Lung (tissue), 12 donors: ENCODE results near the gene CYB561D1. TPM values are rescaled to one million over a fixed set of nuclear protein-coding genes. Genes with fewer than 3 reads are reported as not detected.
A peak's percentile ranks its signal among the peaks of the same experiment; 100 is the strongest.

ENCODE experiments used
- ATAC-seq: fragments of 200-7000 bp; cut with Tn5 transposase; one replicate; pipeline ENCODE4 v1.9.1; 2020; ENCODE audit warnings: moderate number of reproducible peaks; ENCODE audit not compliant: insufficient read depth, low FRiP score
- DNase-seq, 3 donors: peaks; one replicate each; pipeline ENCODE4 v3.0.0-alpha.2; 2013 to 2017
- H3K27ac ChIP-seq, 2 donors: one replicate each; pipeline ENCODE4 v1.5.1; 2013; ENCODE audit warnings: mild to moderate bottlenecking in 2 of 2, moderate library complexity in 2 of 2, control low read depth in 1 of 2, inconsistent platforms in 1 of 2, low read depth in 1 of 2, low read length in 1 of 2
- H3K27me3 ChIP-seq, 3 donors: one replicate each; pipeline ENCODE4 v1.5.1; 2013; ENCODE audit warnings: low read length in 2 of 3; ENCODE audit not compliant: control insufficient read depth in 3 of 3, insufficient read depth in 3 of 3
- H3K36me3 ChIP-seq, 4 donors: one replicate each; pipeline ENCODE4 v1.5.1; 2013; ENCODE audit warnings: low read length in 4 of 4, mild to moderate bottlenecking in 1 of 4, moderate library complexity in 1 of 4; ENCODE audit not compliant: control insufficient read depth in 4 of 4, insufficient read depth in 4 of 4
- H3K4me1 ChIP-seq, 5 donors: one replicate each; pipeline ENCODE4 v1.5.1; 2013; ENCODE audit warnings: low read length in 5 of 5, mild to moderate bottlenecking in 2 of 5, moderate library complexity in 1 of 5; ENCODE audit not compliant: control insufficient read depth in 5 of 5, insufficient read depth in 5 of 5
- H3K4me3 ChIP-seq: one replicate; pipeline ENCODE4 v1.5.1; 2013; ENCODE audit warnings: mild to moderate bottlenecking, control low read depth, moderate library complexity
- H3K9ac ChIP-seq, 2 donors: one replicate each; pipeline ENCODE4 v1.5.1; 2013; ENCODE audit warnings: low read length in 2 of 2, control low read depth in 1 of 2; ENCODE audit not compliant: insufficient read depth in 1 of 2
- H3K9me3 ChIP-seq, 4 donors: one replicate each; pipeline ENCODE4 v1.5.1; 2013; ENCODE audit warnings: low read length in 3 of 4, mild to moderate bottlenecking in 1 of 4, moderate library complexity in 1 of 4; ENCODE audit not compliant: control insufficient read depth in 4 of 4, insufficient read depth in 3 of 4
- WGBS, 2 donors: extraction: QIAGEN DNeasy Blood & Tissue Kit; methylation state at CpG; one replicate each; pipeline ENCODE4 v1.1.7; 2013; 5-methylcytosine and 5-hydroxymethylcytosine counted together
- polyA plus RNA-seq, 2 donors: library from polyadenylated mRNA; stranded (reverse); fragments of 200-250 nt; gene quantifications; one replicate each; pipeline ENCODE4 v1.2.1, GENCODE V29; 2013
- total RNA-seq, 2 donors: library from RNA; depleted of rRNA in 1 of 2; stranded (reverse); fragments of >200 nt in 1 of 2; gene quantifications; one replicate each; pipeline ENCODE4 v1.2.1, GENCODE V29; 2014 to 2021
- TF ChIP-seq, protein P1 (sequence below): IDR thresholded peaks from 2 replicates; pipeline ENCODE4 v1.5.1; 2012; ENCODE audit warnings: mild to moderate bottlenecking; ENCODE audit errors: control extremely low read depth, extremely low read depth
- donor health status: control.
- donor health status: control.
- donor health status: Bipolar disorder and iron deficiency.
- donor health status: healthy.
- donor health status: DM: yes; HTN: yes; CAD: no.

The CYB561D1 gene
- total and polyA plus RNA-seq, 4 donors = 3.4 to 13.6 (median 6.2) TPM

DNA sequence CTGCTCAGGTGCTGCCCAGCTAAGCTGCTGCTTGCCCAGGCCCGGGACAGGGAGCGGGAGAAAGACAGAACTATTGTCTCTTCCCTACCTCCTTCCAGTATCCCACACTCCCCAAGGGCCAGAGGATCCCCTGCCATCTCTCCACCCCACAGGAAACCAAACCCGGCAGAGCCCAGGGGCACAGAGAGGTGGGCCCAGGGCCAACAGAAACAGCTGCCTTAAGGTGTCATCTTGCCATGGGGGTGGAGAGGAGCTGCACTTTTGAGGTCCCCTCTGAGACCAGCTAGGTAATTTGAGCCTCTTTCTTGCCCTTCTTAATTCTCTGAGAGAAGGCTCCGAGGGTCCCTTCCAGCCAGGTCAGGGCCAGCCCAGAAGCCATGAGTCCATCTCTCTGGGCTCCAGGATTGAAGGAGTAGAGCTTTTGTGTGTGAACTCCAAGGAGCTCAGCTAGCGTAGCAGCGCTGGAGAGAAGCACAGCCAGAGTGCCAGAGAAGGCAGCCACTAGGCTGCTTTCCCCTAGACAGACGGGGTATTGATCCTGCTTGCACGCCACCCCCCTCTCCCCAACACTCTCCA, 36.1 kb downstream of the CYB561D1 start:
- H3K9me3 ChIP-seq = no peaks in the 10 kb centered on the region
- no peak overlapping the region for H3K27ac ChIP-seq
- 72 to 80% methylated on average over 8 of the region's 8 CpGs for WGBS, 2 donors
- H3K9ac ChIP-seq = peak overlapping the region in 1 of 2 donors; percentile 17
- DNase-seq = peak in 1 of 3 donors; percentile 29
- no peak overlapping the region for H3K4me3 ChIP-seq
- H3K4me1 ChIP-seq = peaks cover 0 to 25% (median 12%) of the 10 kb centered on the region in 5 donors
- no peaks in the 10 kb centered on the region for H3K36me3 ChIP-seq
- TF ChIP-seq, protein P1, sequence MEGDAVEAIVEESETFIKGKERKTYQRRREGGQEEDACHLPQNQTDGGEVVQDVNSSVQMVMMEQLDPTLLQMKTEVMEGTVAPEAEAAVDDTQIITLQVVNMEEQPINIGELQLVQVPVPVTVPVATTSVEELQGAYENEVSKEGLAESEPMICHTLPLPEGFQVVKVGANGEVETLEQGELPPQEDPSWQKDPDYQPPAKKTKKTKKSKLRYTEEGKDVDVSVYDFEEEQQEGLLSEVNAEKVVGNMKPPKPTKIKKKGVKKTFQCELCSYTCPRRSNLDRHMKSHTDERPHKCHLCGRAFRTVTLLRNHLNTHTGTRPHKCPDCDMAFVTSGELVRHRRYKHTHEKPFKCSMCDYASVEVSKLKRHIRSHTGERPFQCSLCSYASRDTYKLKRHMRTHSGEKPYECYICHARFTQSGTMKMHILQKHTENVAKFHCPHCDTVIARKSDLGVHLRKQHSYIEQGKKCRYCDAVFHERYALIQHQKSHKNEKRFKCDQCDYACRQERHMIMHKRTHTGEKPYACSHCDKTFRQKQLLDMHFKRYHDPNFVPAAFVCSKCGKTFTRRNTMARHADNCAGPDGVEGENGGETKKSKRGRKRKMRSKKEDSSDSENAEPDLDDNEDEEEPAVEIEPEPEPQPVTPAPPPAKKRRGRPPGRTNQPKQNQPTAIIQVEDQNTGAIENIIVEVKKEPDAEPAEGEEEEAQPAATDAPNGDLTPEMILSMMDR = no peak
- no peaks in the 10 kb centered on the region for H3K27me3 ChIP-seq
- ATAC-seq = no peak

DNA sequence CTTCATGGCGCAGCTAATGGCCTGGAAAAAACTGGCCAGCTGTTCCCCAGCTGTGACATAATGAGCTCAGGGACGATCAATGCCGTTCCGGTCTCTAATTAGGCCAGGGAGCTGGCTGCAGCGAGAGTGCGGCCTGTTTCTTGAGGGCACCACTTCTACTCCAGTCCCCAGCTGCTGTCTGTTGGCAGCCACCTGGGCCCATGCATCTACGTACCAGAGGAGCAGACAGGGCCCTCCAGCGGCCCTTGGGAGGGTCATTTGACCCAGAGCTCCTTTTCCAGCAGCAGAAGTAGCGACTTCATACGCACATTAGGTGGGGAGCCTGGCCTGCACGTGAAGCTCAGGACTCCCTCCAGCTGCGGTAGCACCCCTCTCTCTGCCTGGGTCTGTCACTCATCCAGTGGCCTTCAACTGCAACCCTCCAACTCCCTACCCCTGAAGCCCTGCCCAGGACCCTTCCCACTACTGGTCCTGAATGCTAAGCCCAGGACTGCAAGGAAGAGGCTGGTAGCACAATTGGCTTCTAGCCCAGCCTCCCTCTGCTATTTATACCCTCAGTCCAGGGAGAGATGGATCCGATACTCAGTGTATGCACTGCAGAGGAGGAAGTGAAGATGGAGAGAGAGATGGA, 36.7 kb downstream of the CYB561D1 start:
- 83 to 86% methylated on average over 13 of the region's 13 CpGs for WGBS, 2 donors
- Histone ChIP-seq H3K9ac (peak overlapping the region in 1 of 2 donors; percentile 18), H3K27me3 (no peaks in the 10 kb centered on the region), H3K27ac (no peak overlapping the region), H3K9me3 (no peaks in the 10 kb centered on the region), H3K36me3 (no peaks in the 10 kb centered on the region), H3K4me1 (peaks cover 0 to 25% (median 12%) of the 10 kb centered on the region in 5 donors), H3K4me3 (no peak overlapping the region)
- DNase-seq (peak; percentile 83 to 87 (median 86)), ATAC-seq (no peak)
- TF ChIP-seq, protein P1 = no peak

DNA sequence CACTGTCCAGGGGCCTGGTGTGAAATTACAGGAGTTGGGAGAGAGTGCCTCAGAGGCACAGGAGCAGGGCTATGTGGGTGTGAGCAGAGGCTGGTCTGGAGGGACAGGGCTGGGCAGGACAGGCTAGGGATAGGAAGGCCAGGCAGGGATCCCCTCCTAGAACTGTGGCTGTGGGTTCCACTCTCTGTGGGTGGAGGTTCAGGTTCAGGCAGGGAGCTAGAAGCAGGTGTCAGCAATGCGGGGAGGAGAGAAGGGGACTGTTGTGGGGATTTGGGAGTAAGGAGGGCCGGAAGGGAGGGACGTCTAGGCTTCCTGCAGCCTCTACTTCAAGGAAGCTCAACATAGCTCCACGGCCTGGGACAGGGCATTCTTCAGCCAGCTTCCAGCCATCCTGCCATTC, 37.5 kb downstream of the CYB561D1 start:
- Histone ChIP-seq H3K9ac (no peak overlapping the region), H3K4me3 (no peak overlapping the region), H3K36me3 (no peaks in the 10 kb centered on the region), H3K4me1 (peaks cover 0 to 25% (median 12%) of the 10 kb centered on the region in 5 donors), H3K9me3 (no peaks in the 10 kb centered on the region), H3K27ac (no peak overlapping the region), H3K27me3 (no peaks in the 10 kb centered on the region)
- DNase-seq = no peak
- 73 to 90% methylated on average over 4 of the region's 4 CpGs for WGBS, 2 donors
- TF ChIP-seq, protein P1 = no peak
- no peak for ATAC-seq
